SK-N-SH (cell line): ENCODE measurements around the gene JCHAIN. TPM values are rescaled to one million over a fixed set of nuclear protein-coding genes. Genes with fewer than 3 reads are reported as not detected.

Experiments used
- CTCF ChIA-PET: fragments of 300-600, 350-600 bp; formaldehyde crosslinking; extraction: SDS; loops from one replicate; lab custom pipeline; 2021; lab: Yijun Ruan, JAX
- POLR2A ChIA-PET: fragments of 350-600 bp; sonication (Branson Sonifier 250); formaldehyde crosslinking; extraction: SDS; loops from one replicate; lab custom pipeline; 2020; ENCODE audit warnings: antibody characterized with exemption, inconsistent platforms; lab: Yijun Ruan, JAX
- DNase-seq: peaks from one replicate; pipeline ENCODE4 v3.0.0; 2012
- H2AFZ ChIP-seq: fragments of 200-600 bp; sonication (generic); 2 replicates; pipeline ENCODE4 v1.8.1; 2016; ENCODE audit warnings: antibody characterized with exemption, mild to moderate bottlenecking, low read depth
- H3F3A ChIP-seq: fragments of 200-600 bp; sonication (generic); replicated peaks from 2 replicates; pipeline ENCODE3; 2016; ENCODE audit warnings: antibody characterized with exemption, mild to moderate bottlenecking; ENCODE audit not compliant: insufficient read depth
- H3K27ac ChIP-seq, 2 experiments: fragments of 200-500 bp in 1 of 2; fragments of 200-600 bp in 1 of 2; sonication (Bioruptor generic) in 1 of 2; sonication (generic), shearing (Covaris generic) in 1 of 2; 2 replicates each; pipeline versions ENCODE4 v1.5.1 to v1.6.1; 2014 to 2016; ENCODE audit warnings: low read depth in 2 of 2, inconsistent platforms in 1 of 2, low read length in 1 of 2, mild to moderate bottlenecking in 1 of 2, mixed read lengths in 1 of 2
- H3K27me3 ChIP-seq: fragments of 200-600 bp; sonication (generic), shearing (Covaris generic); 2 replicates; pipeline ENCODE4 v1.6.1; 2016; ENCODE audit warnings: mixed run types; ENCODE audit not compliant: insufficient read depth
- H3K36me3 ChIP-seq, 2 experiments: fragments of 200-500 bp in 1 of 2; fragments of 200-600 bp in 1 of 2; sonication (Bioruptor generic) in 1 of 2; sonication (generic) in 1 of 2; replicated peaks in 1 of 2; 2 replicates each; pipeline versions ENCODE3 to v1.5.1; 2014 to 2016; ENCODE audit warnings: low read length in 1 of 2, mild to moderate bottlenecking in 1 of 2; ENCODE audit not compliant: insufficient read depth in 2 of 2, control insufficient read depth in 1 of 2
- H3K4me1 ChIP-seq, 2 experiments: fragments of 200-500 bp in 1 of 2; fragments of 200-600 bp in 1 of 2; sonication (Bioruptor generic) in 1 of 2; sonication (generic), shearing (Covaris generic) in 1 of 2; 2 replicates each; pipeline versions ENCODE4 v1.5.1 to v1.6.1; 2014 to 2016; ENCODE audit warnings: low read depth in 1 of 2, low read length in 1 of 2, mixed run types in 1 of 2; ENCODE audit not compliant: insufficient read depth in 2 of 2, control insufficient read depth in 1 of 2
- H3K4me2 ChIP-seq: fragments of 200-600 bp; sonication (generic), shearing (Covaris generic); 2 replicates; pipeline ENCODE4 v1.6.1; 2017; ENCODE audit warnings: mixed run types
- H3K4me3 ChIP-seq, 2 experiments: fragments of 200-500 bp in 1 of 2; fragments of 200-600 bp in 1 of 2; sonication (Bioruptor generic) in 1 of 2; sonication (generic), shearing (Covaris generic) in 1 of 2; 2 replicates each; pipeline versions ENCODE4 v1.5.1 to v1.8.1; 2014 to 2016; ENCODE audit warnings: low read depth in 2 of 2, inconsistent platforms in 1 of 2, low read length in 1 of 2, mild to moderate bottlenecking in 1 of 2, mixed read lengths in 1 of 2, moderate library complexity in 1 of 2
- H3K79me2 ChIP-seq: fragments of 200-600 bp; sonication (generic); 2 replicates; pipeline ENCODE4 v1.8.1; 2017; ENCODE audit warnings: mild to moderate bottlenecking; ENCODE audit not compliant: insufficient read depth
- H3K9ac ChIP-seq: fragments of 200-600 bp; sonication (generic); 2 replicates; pipeline ENCODE4 v1.6.1; 2017; ENCODE audit warnings: mixed run types
- H3K9me2 ChIP-seq: fragments of 200-600 bp; sonication (generic); 2 replicates; pipeline ENCODE4 v1.6.1; 2017; ENCODE audit warnings: mixed run types
- H3K9me3 ChIP-seq: fragments of 200-600 bp; sonication (generic); 2 replicates; pipeline ENCODE4 v1.6.1; 2017; ENCODE audit warnings: mixed run types, mild to moderate bottlenecking, moderate library complexity
- H4K20me1 ChIP-seq: fragments of 200-600 bp; sonication (generic); 2 replicates; pipeline ENCODE4 v1.6.1; 2017; ENCODE audit warnings: mild to moderate bottlenecking, mixed run types; ENCODE audit not compliant: insufficient read depth
- CTCF ChIP-seq: fragments of 200-600 bp; sonication (generic); IDR thresholded peaks from 2 replicates; pipeline ENCODE4 v1.6.1; 2017; ENCODE audit warnings: antibody characterized with exemption, mild to moderate bottlenecking, moderate library complexity
- GABPA ChIP-seq: IDR thresholded peaks from 2 replicates; pipeline ENCODE4 v1.4.0; 2012; ENCODE audit warnings: low read depth, mild to moderate bottlenecking
- GATA2 ChIP-seq: sonication (generic); formaldehyde crosslinking; IDR thresholded peaks from 2 replicates; pipeline ENCODE4 v1.5.0; 2020; ENCODE audit warnings: mild to moderate bottlenecking, missing genetic modification reagents
- IRF3 ChIP-seq: fragments of 150-350 bp; IDR thresholded peaks from 2 replicates; pipeline ENCODE4 v1.6.1; 2016; ENCODE audit warnings: mild to moderate bottlenecking, low read depth, low read length
- JUND ChIP-seq: IDR thresholded peaks from 2 replicates; pipeline ENCODE4 v1.4.0; 2012
- MEF2A ChIP-seq: IDR thresholded peaks from 2 replicates; pipeline ENCODE4 v1.4.0; 2012; ENCODE audit warnings: low read depth, borderline replicate concordance
- MXI1 ChIP-seq: IDR thresholded peaks from 2 replicates; pipeline ENCODE4 v1.6.1; 2012; ENCODE audit warnings: mild to moderate bottlenecking, low read depth, low read length, improper control_type of control experiment
- NRF1 ChIP-seq: IDR thresholded peaks from 2 replicates; pipeline ENCODE4 v1.6.1; 2012; ENCODE audit warnings: low read depth, mild to moderate bottlenecking, low read length
- PBX3 ChIP-seq: IDR thresholded peaks from 2 replicates; pipeline ENCODE4; 2012
- RCOR1 ChIP-seq: fragments of 150-350 bp; IDR thresholded peaks from 2 replicates; pipeline ENCODE4 v1.6.1; 2017; ENCODE audit warnings: antibody characterized with exemption, low read length
- REST ChIP-seq: IDR thresholded peaks from 2 replicates; pipeline ENCODE4 v1.6.1; 2012; ENCODE audit warnings: mild to moderate bottlenecking, low read depth, low read length, moderate library complexity
- RXRA ChIP-seq: IDR thresholded peaks from 2 replicates; pipeline ENCODE4 v1.4.0; 2012; ENCODE audit warnings: low read depth, mild to moderate bottlenecking, borderline replicate concordance
- TEAD4 ChIP-seq: IDR thresholded peaks from 2 replicates; pipeline ENCODE4 v1.4.0; 2012; ENCODE audit warnings: mild to moderate bottlenecking, borderline replicate concordance; ENCODE audit not compliant: insufficient read depth
- YY1 ChIP-seq: IDR thresholded peaks from 2 replicates; pipeline ENCODE4 v1.4.0; 2012; ENCODE audit warnings: low read depth, mild to moderate bottlenecking
- WGBS: methylation state at CpG from one replicate; pipeline ENCODE4 v1.1.6; 2017; ENCODE audit warnings: low lambda C conversion rate; 5-methylcytosine and 5-hydroxymethylcytosine counted together
- polyA plus RNA-seq, 3 experiments: library from polyadenylated mRNA; depleted of rRNA; stranded (reverse); fragments of >200 nt; gene quantifications; 2 replicates each; pipeline ENCODE4 v1.2.3, GENCODE V29; 2012

Gene JCHAIN
- polyA plus RNA-seq, 1 of the 3 experiments (the other 2 are of a cell fraction), result 1.1 TPM

- TF ChIP-seq CTCF, result no peak
- TF ChIP-seq, all 33 proteins: peak for 0
Observed at GRCh38 chr4:70680934-70681333, 14.6 kb upstream of the JCHAIN start (continued).

GRCh38 chr4:70678383-70678999 lies 12.2 kb upstream of the JCHAIN start:
- Histone ChIP-seq H3K27me3 (no peaks in the 10 kb centered on the region; the same call in 1 of the 2 replicates), H3K9me2 (no peaks in the 10 kb centered on the region), H3K36me3 (no peaks in the 10 kb centered on the region), H4K20me1 (no peaks in the 10 kb centered on the region), H3K79me2 (no peaks in the 10 kb centered on the region), H3K4me1 (no peaks in the 10 kb centered on the region), H3K4me2 (no peak overlapping the region), H3K27ac (no peak overlapping the region), H2AFZ (no peak overlapping the region), H3F3A (no peaks in the 10 kb centered on the region), H3K9ac (no peak overlapping the region), H3K4me3 (no peak overlapping the region), H3K9me3 (no peaks in the 10 kb centered on the region)
- TF ChIP-seq JUND (no peak), CTCF (no peak), NRF1 (no peak), RCOR1 (no peak), GATA2 (CRISPR knock-in tag) (no peak), MEF2A (no peak), IRF3 (no peak), REST (no peak), GABPA (no peak), RXRA (no peak), MXI1 (no peak), PBX3 (no peak), YY1 (no peak), TEAD4 (no peak)
- 42% methylated on average over 1 of the region's 1 CpG for WGBS
- no peak for DNase-seq
- CTCF ChIA-PET, result interaction anchor here (0.9 to 1.2 kb wide), 2 partner anchors 10 to 26 kb away, joined by 3 read pairs; no protein-coding TSS in a partner anchor
- POLR2A ChIA-PET, result no interaction called here
